GM10266 (cell line): ENCODE results near the gene TNFSF13.
A peak's percentile ranks its signal among the peaks of the same experiment; 100 is the strongest.

Experiments used
- DNase-seq: peaks from one replicate; pipeline ENCODE4 v3.0.0; 2012; ENCODE audit errors: extremely low spot score
- CTCF ChIP-seq: IDR thresholded peaks from 2 replicates; pipeline ENCODE4 v1.5.1; 2012; ENCODE audit warnings: mild to moderate bottlenecking, low read depth; ENCODE audit not compliant: control insufficient read depth, insufficient read depth; ENCODE audit errors: missing control alignments

TNFSF13 gene

GRCh38 chr17:7575481-7575883 is 16.9 kb downstream of the TNFSF13 start:
- TF ChIP-seq CTCF = no peak
- no peak for DNase-seq

DNA sequence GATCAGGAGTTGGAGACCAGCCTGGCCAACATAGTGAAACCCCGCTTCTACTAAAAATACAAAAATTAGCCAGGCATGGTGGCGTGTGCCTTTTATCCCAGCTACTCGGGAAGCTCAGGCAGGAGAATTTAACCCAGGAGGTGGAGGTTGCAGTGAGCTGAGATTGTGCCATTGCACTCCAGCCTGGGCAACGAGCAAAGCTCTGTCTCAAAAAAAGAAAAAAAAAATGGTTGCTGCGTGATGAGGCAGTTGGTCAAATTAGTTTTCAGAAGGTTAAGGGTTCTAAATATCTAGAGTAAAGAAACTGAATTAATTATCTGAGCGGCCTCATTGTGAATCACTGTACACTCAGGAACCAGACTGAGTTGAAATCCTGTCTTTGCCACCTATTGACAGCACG is 17.4 kb downstream of the TNFSF13 start:
- TF ChIP-seq CTCF = no peak
- DNase-seq = no peak

DNA sequence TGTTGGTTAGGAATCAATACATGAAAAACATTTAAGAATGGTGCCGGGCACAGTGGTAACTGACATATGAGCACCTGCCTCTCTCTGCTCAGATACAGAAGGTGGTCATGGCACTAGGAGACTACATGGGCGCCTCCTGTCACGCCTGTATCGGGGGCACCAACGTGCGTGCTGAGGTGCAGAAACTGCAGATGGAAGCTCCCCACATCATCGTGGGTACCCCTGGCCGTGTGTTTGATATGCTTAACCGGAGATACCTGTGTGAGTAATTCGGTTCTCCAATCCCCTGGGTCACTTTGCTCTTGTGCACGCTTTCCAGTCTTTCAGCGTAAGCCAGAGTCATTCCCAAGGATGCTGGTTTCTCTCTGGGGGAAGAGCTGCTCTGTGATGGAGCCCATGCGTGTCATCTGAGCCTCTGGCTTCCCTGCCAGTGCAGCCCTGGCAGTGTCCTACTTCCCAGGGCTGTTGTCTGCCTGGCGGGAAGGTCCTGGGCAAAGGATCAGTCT is 17.9 kb downstream of the TNFSF13 start:
- no peak for DNase-seq
- TF ChIP-seq CTCF = no peak

DNA sequence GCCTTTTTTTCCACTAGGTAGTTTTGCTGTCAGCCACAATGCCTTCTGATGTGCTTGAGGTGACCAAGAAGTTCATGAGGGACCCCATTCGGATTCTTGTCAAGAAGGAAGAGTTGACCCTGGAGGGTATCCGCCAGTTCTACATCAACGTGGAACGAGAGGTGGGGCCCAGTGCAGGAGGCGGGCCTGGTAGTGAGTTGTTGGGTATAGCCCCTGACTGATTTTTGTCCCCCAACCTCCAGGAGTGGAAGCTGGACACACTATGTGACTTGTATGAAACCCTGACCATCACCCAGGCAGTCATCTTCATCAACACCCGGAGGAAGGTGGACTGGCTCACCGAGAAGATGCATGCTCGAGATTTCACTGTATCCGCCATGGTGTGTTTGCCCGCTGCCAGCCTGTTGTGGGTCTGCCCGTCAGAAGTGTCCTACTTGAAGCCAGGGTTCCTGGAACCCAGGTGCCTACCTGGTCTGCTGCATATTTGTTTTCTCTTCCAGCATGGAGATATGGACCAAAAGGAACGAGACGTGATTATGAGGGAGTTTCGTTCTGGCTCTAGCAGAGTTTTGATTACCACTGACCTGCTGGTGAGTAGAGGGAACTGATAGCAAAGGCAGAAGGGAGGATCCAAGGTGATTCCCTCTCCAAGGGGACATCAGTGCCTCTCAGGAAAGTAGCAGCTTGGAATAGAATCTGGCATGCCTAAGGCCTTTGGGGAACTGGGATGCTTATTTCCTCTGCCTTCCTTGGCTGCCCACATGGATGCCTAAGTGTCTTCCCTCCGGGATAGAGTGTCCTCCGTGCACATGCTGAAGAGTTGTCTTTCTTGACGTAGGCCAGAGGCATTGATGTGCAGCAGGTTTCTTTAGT is 19.0 kb downstream of the TNFSF13 start:
- DNase-seq = no peak
- no peak for TF ChIP-seq CTCF

DNA sequence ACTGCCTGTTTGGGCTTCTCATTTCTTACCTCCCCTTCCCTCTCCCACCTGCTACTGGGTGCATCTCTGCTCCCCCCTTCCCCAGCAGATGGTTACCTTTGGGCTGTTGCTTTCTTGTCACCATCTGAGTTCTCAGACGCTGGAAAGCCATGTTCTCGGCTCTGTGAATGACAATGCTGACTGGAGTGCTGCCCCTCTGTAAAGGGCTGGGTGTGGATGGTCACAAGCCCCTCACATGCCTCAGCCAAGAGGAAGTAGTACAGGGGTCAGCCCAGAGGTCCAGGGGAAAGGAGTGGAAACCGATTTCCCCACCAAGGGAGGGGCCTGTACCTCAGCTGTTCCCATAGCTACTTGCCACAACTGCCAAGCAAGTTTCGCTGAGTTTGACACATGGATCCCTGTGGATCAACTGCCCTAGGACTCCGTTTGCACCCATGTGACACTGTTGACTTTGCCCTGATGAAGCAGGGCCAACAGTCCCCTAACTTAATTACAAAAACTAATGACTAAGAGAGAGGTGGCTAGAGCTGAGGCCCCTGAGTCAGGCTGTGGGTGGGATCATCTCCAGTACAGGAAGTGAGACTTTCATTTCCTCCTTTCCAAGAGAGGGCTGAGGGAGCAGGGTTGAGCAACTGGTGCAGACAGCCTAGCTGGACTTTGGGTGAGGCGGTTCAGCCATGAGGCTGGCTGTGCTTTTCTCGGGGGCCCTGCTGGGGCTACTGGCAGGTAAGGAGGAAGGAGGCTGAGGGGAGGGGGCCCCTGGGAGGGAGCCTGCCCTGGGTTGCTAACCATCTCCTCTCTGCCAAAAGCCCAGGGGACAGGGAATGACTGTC is 20.7 kb downstream of the TNFSF13 start, which contains the start of gene CD68:
Gene CD68 (plus strand): TSS at position 638 of the 833 bp plus-strand sequence. CDS start 40 bp downstream, at position 678.
- DNase-seq = peak; percentile 77
- no peak for TF ChIP-seq CTCF

GRCh38 chr17:7579834-7580603 is 21.5 kb downstream of the TNFSF13 start:
- DNase-seq = no peak
- no peak for TF ChIP-seq CTCF
